Amniotic stem cell (primary cell): ENCODE measurements around the gene CCDC57.
"Not testable (repeated sequence)": the region's sequence is repeated elsewhere in the genome, so short reads cannot be mapped to it uniquely, and the experiment has no call there.

Experiments
- DNase-seq: peaks from one replicate; lab custom pipeline; 2025; lab: John Stamatoyannopoulos, UW

The CCDC57 gene

GRCh38 chr17:82225368-82226029, 12.9 kb upstream of the CCDC57 start:
- no peak for DNase-seq

DNA sequence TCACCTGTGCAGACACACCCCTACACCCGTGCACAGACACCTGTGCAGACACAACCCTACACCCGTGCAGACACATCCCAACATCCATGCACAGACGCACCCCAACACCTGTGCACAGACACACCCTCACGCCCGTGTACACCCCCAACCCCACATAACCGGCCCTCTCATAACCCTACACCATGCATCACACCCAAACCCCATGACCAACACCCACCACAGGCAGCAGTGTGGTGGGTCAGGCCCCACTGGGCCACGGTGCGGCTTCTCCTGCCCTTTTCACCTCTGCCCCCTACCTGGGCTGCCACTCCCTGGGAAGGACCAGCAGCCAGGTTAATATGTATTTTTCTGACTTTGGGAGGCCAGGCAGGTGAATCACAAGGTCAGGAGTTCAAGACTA, 12.0 kb upstream of the CCDC57 start:
- DNase-seq = no peak

GRCh38 chr17:82223517-82223916, 10.9 kb upstream of the CCDC57 start:
- DNase-seq = no peak

DNA sequence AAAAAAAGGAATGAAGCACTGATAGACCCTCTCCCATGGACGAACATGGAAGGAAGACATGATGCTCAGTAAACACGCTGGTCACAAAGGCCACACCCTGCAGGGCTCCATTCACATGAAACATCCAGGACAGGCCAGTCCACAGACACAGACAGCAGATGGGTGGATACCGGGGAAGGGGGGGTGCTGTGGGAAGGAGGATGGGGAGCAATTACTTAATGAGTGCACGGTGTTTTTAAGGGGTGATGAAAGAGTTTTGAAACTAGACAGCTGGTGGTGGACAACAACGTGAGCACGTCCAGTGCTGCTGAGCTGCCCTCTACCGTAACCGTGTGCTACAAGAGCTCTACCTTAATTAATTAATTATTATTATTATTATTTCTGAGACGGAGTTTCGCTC, 10.2 kb upstream of the CCDC57 start:
- DNase-seq = no peak

GRCh38 chr17:82221341-82221902, 8.8 kb upstream of the CCDC57 start:
- DNase-seq = no peak

GRCh38 chr17:82219753-82220709, 7.4 kb upstream of the CCDC57 start:
- no peak for DNase-seq

- DNase-seq = no peak
Measured at GRCh38 chr17:82219083-82219482, 6.4 kb upstream of the CCDC57 start.

- DNase-seq = no peak
Measured at GRCh38 chr17:82218349-82219075, 5.9 kb upstream of the CCDC57 start.

DNA sequence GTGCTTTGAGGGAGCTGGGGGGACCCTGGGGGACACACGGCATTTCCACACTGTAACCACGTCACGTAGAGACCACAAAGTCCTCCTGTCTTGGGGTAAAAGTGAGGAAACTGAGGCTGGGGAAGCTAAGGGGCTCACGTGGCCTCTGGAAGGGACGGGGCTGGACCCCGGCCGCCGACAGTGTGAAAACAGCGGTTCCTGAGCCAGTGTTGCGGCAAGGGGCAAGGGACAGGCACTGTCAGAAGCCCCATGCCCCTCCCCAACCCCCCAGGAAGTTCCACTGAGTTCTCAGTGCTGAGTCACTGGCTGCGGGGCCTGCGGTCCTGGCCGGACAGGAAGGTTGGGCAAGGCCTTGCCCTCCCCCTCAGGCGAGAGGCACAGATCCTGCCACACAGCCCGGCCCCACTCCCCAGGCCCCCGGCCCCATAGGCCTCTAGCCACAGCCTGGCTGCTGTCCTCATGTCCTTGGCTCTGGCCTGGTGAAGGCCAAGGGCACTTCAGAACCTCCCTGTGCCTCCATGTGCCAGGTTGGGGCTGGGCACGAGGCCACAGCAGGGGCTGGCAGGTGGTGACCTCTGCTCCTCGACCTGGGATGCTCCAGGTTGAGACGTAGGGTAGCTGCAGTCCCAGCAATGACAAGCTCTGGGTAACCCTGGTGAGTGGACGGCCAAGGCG, 5.0 kb upstream of the CCDC57 start:
- peak; percentile 80 for DNase-seq

DNA sequence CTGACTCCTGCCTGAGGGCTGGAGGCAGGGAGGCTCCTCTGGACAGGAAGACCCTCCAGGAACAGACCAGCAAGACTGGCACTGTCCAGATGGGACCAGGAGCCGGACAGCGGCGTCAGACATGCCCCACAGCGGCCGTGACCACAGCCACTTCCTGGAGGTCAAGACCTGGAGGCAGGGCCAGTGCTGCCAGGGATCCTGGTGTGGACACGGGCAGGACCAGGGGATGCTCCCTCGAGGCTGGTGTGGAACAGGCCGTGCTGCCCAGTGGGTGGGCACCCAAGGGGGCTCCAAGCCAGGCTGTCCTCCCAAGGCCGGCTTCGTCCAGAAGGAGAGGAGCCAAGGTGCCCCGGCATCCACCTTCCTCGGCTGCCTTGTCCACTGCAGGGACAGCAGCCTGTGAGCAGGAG, 4.5 kb upstream of the CCDC57 start:
- DNase-seq = no peak

DNA sequence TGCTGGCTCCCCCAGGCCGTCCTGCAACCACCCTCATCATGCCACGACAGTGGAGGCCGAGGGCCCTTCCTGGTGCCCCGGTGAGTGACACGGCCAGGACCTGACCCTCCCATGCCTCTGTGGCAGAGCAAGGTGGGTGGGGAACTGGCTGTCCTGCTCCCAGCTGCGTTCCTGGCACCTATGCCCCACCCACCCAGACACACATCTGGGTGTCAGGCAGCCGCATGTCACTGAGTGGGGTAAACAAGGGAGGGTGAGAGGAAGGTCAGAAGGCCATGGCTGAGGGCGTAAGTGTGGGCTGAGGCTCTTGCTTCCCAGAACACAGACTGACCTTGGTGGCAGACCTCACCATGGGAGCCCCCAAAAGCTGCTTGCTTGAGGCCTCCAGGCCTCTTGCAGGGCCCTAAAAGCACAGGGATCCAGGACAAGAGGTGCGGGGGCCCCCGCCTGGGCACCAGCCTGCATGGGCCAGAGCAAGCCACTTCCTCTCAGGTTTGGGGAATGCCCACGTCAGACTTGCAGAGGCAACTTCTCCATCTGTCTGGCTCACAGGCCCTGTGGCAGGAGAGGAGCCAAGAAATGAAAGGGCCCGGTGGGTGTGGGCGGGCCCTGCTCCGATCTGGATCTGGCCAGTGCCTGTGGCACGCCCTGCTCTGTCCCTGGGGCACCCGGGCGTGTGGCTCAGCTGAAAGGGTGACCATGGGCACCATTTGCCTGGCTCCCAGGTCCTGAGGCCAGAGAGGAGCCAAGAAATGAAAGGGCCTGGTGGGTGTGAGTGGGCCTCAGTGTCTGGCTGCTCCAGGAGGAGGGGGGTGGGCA, 3.9 kb upstream of the CCDC57 start:
- peak; percentile 37 for DNase-seq

GRCh38 chr17:82215972-82216300, 3.3 kb upstream of the CCDC57 start:
- DNase-seq = no peak

DNA sequence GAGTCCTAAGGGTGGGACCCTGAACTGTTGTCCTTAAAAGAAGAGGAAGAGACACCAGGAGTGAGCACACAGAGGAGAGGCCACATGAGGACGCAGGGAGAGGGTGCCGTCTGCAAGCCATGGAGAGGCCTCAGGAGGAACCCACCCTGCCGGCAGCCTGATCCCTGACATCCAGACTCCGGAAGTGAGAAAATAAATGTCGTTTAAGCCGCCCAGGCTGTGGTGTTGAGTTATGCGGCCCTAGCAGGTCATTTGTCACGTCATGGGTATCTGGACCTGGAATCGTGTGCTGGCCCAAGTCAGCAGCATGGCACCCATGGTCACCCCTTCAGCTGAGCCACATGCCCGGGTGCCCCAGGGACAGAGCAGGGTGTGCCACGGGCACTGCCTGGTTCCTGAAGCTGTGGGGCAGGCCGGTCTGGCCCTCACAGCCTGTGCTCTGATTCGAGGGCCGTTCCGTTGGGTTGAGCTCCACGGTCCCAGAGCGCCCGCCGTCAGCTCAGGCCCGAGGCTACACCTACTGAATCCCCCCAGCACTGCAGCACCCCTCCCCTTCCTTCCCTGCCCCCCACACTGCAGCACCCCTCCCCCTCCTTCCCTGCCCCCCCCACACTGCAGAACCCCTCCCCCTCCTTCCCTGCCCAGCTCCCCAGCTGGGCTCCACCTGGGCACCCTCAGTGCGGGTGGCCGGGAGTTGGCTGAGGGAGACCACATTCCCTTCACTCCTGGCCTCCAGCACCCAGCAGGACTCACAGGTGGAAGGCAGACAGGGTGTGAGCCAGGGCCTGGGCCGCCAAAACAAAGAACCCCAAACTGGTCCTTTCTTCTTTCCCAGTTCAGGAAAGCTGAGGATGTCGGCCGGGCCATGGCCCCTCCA, 2.7 kb upstream of the CCDC57 start:
- DNase-seq = no peak

- no peak for DNase-seq
Measured at GRCh38 chr17:82214012-82214628, 1.5 kb upstream of the CCDC57 start.

DNA sequence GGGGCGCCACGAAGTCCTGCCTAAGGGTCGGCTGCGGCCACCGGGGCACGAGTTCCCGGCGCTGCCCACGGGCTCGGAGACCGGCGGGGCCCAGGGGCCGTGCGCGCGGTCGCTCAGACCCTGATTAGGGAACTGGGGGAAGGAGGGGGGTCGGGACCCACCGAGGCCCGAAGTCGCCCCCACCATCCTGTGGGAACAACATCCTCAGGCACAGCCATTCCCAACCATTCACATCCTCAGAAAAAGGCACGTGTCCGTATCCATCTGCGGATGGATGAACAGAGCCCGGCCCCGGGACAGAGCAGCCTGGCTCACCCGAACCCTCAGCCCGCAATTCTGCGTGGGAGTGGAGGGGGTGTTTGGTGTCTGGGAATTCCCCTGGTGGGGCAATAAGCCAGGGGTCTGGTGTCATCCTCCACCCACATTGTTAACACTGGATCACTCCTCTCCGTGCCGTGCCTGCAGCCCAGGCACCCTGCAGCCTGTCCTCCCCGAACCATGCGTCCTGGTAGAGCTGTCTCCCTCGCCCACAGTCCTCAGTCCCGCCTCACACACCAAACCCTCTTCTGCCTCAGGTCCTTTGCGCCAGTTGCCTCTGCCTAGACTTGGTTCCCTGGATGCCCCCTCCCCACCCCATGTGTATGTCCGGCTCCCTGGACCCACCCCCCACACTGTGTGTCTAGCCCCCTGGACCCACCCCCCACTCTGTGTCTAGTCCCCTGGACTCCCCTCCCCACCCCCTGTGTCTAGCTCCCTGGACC, 789 bp upstream of the CCDC57 start:
- peak; percentile 53 for DNase-seq

GRCh38 chr17:82210655-82211054, 2.0 kb downstream of the CCDC57 start:
- not testable (repeated sequence) for DNase-seq

DNA sequence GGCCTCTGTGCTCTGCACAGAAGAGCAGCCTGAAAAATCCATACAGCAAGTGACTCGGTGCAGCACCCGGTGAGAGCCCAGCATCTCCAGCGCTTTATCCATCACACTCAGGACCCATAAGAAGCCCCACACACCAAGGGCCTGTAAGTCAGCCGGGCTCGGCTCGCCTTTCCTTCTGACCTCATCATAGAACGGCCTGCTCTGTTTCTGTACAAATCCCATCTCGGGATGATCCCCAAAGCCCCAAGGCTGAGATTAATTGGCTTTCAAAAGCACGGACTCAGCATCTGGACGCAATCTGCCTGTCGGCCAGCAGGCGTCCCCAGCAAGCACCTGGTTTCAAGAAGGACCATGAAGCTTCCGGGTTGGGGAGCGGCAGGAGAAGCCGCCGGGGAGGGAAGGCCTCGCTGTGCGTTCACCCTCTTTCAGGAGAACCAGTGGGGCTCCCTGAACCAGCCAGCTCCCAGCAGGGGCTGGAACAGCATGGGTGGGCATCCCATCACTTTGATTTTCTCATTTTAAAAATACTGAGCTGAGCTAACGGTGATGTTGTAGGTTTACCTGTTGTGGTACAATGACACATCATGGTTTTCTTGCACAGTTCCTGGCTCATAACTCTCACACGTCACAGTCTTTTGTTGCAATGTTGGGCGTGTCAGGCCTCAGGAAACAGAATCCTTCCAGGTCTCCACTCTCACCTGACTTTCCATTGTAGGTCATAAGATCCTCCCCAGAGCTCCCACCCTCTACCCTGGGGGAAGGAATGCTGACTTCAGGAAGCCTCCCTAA, 6.7 kb downstream of the CCDC57 start:
- DNase-seq = peak; percentile 76
